ENCODE measurements around the gene POLL.

Gene POLL

DNA sequence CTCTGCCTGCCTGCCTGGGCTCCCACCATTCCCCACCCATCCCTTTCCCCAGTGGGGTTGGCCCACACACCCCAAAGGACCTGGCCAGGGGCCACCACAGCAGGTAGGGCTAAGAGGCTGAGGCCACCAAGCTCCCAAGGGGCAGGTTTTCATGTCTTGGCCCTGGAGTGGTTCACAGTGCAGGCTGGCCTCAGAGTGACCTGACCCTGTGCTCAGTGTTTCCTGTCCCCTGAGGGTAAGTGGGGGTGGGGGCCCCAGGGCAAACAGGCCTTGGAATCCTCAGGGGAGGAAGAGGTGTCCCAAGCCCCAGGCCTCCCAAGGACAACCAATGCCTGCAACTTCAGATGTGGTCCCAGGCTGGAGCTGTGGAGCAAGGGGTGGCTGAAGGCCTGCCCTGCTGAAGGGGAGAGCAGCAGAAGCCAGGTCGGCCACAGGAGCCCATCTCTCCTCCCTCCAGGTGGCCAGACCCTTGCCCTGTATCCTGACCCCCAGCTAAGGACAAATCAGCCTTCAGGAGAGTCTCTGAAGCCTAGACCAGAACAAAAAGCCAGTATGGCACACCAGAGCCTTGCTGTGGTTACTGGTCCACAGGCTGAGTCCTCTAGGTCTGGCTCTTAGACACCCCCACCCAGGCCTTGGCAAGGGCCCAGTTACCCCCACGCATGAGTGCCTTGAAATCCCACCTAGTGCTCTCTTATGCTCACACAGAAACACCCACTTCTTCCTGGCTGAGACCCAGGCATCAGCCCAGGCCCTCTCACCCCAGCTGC, 27.6 kb downstream of the POLL start:
- no peak for DNase-seq

DNA sequence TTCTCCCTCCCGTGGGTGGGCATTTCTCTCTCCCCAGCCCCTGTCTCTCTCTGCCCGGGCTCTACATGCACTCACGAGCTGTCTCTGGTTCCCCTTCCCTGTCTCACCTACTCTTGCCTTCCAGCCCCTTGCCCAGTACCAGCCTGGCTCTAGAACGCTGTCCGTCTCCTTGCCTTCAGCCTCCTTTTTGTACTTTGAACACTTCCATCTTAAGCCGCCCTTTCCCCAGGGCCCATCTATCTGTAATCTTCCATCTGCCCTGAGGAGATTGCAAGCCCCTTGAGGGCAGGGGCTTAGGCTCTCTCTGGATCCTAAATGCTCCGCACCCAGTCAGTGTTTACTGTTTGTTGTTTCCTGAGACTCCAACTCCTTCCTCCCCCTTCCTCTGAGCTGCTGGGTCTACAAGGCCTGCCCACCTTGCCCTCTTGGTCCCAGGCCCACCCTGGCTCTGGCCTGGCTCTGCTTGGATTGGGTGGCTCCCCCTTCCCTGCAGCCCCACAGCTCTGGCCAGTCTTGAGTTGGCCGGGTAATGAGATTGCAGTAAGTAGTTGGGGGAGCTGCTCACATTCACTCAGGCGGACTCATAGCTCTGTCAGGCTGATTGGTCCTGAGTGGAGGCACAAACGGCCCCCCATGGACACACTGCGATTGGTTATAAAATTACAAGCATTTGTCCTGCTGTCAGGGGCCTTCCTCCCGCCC, 28.3 kb downstream of the POLL start:
- DNase-seq, result no peak

DNA sequence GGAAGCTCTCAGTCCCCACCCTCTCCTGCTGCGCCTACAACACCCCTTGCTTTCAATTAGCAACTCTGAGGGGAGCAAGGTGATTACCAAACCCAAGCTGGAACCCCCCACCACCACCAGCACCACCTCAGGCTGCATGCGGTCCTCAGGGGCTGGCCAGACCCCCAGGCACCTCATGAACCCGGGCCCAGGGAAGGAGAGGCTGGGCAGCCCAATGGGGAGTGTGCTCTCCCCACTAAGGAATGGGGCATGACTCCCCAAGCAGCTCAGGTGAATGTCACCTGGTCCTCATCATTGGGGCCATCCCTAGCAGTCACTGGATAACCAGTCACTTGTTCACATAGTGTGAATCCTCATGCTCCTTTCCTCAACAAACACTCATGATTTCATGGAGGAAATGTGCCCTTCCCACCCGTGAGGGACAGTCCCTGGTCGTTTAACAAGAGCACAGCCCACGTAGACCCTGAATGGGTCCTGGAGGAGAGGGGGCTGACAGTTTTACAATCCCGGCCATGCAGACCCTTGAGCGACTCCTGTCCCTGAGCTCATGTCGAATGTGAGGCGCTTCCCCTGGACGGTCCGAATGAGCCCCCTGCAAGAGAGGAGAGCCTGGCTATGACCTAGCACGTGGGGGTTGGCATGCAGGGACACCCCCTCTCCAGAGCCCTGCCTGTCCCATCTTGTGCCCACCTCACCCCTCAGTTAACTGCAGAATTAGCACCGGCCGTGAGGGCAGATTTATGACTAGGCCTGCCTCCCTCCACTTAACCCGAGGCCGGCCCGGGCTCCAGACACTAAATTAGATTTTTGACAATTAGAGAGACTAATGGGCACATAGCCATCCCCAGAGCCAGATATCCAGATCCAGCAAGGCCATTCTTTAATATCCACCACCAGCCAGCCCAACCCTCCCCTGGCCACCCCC, 29.1 kb downstream of the POLL start:
- no peak for DNase-seq

DNA sequence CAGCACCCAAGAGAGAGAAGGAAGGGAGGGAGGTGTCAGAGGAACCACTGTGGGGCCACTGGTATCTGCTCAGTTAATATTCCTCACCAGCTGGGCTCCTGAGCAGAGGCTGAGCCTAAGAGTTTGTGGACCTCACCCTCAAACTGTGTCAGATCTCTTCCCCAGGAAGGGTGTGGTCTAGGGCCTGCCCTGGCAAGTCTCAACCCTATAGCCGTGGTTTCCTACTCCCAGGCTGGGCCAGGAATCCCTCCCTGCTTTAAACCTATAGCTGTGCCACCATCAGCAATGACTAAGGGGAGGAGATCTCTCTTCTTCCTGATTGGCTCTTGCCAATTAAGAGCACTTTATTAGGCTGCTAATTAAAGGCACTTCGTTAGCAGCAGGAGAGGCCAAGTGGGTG, 29.9 kb downstream of the POLL start:
- DNase-seq, result no peak

DNA sequence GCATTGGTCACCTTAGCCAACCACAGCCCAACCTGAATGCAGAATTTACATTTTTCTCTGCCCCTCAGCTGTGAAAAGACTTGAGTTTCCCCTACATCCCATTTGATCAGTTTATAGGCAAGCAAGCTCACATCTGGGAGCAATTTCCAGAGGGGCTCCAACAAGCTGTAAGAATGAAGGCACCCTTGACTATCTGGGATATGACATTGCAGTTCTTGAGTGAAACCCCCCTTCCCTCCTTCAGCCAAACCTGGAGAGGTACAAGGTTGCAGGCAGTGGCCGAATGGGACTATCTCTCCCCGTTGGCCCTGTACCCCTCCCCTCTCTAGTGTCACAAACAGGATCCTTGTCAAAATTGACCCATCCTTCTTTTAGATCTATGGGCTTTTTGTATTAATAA, 30.5 kb downstream of the POLL start:
- DNase-seq, result no peak

DNA sequence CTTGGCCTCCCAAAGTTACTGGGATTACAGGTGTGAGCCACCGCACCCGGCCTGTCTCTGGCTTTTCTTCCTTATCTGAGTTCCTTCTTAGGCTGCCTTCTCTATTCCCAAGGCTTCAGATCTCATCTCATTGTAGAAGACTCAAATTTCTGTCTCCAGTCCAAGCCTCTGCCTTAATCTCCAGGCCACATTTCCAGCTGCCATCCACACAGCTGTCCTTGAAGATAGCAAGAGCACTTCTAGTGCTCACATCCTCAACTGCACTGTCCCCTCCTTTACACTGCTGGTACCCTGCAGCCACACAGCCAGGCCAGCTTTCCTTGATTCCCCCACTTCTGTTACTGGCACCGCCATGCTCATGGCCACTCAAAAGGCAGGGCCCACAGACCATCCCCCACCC, 35.6 kb downstream of the POLL start:
- DNase-seq, result no peak

DNA sequence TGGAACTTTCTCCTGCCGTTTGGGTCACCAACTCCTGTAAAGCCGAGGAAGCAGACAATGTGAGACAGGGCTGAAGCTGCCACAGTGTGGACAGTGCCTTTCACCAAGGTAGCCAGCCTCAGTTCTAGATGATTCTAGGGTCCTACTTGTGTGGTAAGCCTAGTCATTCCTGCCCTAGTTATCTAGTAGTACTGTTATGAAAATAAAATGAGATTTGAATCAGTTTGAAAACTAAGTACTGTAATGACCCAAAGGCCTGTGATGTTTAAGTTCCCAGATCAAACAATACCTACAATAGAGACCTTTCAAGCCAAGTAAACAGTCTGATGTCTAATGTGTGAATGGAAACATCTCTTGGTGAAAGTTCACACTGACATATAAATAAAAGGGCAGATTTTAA, 37.1 kb downstream of the POLL start:
- no peak for DNase-seq

DNA sequence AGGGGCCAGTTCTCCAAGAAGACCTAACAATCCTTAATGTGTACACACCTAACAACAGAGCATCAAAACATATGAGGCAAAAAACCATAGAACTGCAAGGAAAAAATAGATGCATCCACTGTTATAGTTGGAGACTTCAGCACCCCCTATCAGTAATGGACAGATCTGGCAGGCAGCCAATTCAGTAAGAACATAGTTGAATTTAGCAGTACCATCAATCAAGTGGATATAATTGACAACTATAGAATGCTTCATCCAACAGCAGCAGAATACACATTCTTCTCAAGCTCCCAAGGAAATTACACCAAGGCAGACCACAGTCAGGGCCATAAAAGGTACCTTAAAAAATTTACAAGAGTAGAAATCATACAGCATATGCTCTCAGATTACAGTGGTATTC, 42.2 kb downstream of the POLL start:
- DNase-seq, result no peak

DNA sequence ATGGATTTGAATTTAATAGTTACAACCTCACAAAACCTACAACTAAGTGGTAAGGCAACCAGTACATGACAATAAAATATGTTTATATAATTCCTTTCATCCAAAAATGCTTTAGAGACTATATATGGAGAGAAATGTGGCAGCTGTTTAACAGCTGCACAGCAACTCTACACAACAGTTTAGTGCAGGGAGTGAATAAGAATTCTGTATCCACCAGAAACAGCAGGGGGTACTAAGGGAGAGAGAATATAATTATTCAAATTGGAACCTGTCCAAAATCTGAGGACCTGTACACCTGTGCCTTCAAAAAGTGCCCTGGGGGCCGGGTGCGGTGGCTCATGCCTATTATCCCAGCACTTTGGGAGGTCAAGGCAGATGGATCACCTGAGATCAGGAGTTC, 49.6 kb downstream of the POLL start:
- DNase-seq, result no peak

DNA sequence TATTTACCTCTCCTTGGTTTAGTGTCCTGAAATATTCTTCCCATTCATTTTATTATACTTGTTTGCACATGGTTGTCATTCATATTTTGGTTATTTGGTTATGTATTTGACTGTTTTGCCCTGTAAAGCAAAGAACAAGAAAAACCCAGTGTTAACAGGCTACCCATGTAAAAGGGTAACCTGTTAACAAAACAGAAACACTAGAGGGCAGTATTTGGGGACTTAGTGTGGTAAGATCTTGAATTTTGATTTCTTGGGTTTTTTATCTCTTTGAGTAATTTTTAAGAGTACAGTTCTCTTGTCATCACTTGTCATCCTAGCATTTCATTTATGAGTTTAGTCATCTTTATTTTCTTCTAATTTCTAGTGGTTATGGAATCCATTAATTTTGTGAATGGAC, 51.3 kb downstream of the POLL start:
- no peak for DNase-seq

DNA sequence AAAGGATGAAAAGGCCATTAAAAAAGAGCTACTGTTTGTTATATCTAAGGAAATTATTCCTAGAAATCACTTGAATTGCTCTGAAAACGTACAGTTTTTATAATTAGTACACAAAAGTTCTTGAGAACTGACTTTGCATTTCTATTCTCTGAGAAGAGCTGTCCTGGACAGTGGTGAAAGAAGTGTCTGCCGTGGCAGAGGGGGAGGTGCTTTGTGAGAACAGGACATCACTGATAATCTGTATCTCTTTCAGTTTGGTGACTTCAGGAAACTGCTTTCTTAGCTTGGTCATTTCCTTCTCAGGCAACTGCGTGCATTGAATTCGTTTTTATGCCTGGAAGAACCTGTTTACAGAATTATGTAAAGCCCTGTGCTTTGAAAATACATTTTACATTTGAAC, 52.1 kb downstream of the POLL start:
- no peak for DNase-seq

DNA sequence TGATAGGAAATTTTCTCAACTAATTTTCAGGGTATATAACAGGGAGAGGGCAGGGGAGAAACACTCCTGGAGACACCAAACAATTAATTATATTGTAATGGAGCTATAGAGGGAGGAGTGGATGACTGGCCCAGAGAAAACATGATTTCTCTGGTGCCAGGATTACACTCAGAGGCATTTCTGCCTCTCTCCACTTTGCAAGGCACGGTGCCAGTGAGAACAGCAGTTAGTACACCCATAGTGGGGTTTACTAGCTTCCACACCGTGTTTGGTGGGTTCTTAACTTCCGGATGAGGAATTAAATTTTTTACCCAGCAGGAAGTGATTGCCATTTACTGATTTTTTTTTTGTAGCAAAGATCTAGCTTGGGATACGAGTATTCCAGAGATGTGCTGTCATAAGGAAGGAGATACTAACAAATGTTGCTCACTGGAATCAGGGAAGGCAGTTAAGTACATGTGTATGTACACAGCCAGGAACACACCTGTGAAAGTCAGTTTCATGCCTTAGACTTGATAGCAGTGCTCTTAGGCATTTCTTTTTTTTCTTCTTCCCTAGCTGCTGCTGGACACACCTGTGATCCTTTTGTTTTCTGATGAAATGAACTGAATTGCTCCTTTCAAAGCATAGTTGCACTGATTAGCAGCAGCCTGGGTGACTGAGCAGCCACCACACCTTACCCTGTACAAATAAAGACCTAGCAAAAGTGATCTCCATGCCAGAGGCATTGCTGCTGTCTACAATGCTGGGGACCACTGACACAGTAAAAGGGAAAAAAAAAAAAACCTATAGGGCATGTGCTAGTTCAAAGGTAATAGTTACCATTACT, 58.1 kb downstream of the POLL start:
- DNase-seq, result no peak

DNA sequence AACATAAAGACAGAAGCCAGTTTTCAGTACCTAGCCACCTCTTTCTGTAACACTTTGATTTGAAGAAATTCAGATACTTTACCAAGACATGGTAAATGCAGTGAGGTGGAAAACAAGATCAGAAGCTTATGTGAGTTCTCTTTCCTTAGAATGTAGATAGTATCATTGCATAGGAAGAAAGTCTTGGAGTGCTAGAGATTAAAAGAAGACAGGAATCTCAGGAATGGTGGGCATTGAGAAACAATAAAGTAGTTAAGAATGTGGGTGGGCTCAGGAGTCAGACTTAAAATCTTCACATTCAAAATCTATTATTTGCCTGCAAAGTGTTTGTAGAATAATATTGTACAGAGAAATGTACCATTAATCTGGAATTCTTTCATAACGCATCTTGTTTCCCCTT, 58.9 kb downstream of the POLL start:
- no peak for DNase-seq
